Epithelial cell of esophagus (primary cell): ENCODE measurements around the gene LSM7.

ENCODE experiments used
- DNase-seq: peaks from one replicate; pipeline ENCODE4 v3.0.0; 2010; ENCODE audit warnings: low read depth
- H3K4me3 ChIP-seq: 2 replicates; pipeline ENCODE4 v1.5.1; 2011; ENCODE audit warnings: mild to moderate bottlenecking, low read length, control low read depth
- TF ChIP-seq, protein P1 (sequence below): IDR thresholded peaks from 2 replicates; pipeline ENCODE4 v1.5.1; 2011; ENCODE audit warnings: low read depth, mild to moderate bottlenecking, low read length, control low read depth, inconsistent platforms; ENCODE audit not compliant: insufficient read depth; ENCODE audit errors: missing control alignments

The LSM7 gene

DNA sequence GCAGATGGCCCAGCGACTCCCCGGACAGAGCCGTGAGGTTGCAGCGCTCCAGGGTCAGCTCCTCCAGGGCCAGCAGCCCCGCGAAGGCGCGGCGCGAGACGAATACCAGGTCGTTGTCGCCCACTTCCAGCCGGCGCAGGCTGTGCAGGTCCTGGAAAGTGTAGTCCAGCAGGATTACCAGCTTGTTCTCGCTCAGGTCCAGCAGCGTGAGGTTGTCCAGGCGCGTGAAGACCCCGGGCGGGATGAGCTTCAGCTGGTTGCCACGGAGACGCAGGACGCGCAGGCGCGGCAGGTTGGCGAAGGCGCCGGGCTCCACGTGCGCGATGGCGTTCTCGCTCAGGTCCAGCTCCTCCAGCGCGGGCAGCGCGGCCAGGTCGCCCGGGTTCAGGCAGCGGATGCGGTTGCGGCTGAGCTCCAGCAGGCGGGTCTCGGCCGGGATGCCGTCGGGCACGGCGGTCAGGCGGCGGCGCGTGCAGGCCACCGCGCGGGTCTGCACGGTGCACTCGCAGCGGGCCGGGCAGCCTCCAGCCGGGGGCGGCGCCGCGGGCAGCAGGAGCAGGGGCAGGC lies 37.1 kb downstream of the LSM7 start:
- TF ChIP-seq, protein P1, sequence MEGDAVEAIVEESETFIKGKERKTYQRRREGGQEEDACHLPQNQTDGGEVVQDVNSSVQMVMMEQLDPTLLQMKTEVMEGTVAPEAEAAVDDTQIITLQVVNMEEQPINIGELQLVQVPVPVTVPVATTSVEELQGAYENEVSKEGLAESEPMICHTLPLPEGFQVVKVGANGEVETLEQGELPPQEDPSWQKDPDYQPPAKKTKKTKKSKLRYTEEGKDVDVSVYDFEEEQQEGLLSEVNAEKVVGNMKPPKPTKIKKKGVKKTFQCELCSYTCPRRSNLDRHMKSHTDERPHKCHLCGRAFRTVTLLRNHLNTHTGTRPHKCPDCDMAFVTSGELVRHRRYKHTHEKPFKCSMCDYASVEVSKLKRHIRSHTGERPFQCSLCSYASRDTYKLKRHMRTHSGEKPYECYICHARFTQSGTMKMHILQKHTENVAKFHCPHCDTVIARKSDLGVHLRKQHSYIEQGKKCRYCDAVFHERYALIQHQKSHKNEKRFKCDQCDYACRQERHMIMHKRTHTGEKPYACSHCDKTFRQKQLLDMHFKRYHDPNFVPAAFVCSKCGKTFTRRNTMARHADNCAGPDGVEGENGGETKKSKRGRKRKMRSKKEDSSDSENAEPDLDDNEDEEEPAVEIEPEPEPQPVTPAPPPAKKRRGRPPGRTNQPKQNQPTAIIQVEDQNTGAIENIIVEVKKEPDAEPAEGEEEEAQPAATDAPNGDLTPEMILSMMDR = no peak
- no peak overlapping the region for H3K4me3 ChIP-seq
- no peak for DNase-seq

DNA sequence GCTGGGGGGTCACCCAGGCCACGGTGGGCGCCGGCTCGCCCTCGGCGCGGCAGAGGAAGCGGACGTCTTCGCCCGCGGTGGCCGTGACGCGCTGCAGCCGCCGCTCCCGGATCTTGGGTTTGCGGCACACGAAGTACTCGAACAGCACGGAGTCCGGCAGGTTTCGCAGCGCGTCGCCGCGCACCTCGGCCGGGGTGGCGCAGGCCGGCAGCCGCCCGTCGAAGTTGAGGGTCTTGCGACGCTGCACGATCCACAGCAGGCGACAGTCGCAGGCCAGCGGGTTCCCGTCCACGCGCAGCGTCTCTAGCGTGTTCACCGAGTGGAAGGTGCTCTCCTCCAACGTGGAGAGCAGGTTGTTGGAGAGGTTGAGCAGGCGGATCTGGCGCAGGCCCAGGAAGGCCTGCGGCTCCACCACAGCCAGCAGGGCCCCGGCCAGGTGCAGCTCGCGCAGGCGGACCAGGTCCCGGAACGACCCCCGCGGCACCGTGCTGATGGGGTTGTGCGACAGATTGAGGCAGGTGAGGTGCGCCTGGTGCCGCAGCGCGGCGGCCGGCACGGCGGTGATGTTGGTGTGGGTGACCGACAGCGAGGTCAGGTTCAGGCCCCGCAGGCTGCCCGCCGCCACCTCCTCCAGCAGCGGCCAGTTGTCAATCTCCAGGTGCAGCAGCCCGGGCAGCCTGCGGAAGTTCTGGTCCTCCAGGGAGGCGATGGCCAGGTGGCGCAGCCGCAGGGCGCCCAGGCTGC lies 37.8 kb downstream of the LSM7 start:
- H3K4me3 ChIP-seq = no peak overlapping the region
- DNase-seq = peak; percentile 29
- TF ChIP-seq, protein P1 = no peak

DNA sequence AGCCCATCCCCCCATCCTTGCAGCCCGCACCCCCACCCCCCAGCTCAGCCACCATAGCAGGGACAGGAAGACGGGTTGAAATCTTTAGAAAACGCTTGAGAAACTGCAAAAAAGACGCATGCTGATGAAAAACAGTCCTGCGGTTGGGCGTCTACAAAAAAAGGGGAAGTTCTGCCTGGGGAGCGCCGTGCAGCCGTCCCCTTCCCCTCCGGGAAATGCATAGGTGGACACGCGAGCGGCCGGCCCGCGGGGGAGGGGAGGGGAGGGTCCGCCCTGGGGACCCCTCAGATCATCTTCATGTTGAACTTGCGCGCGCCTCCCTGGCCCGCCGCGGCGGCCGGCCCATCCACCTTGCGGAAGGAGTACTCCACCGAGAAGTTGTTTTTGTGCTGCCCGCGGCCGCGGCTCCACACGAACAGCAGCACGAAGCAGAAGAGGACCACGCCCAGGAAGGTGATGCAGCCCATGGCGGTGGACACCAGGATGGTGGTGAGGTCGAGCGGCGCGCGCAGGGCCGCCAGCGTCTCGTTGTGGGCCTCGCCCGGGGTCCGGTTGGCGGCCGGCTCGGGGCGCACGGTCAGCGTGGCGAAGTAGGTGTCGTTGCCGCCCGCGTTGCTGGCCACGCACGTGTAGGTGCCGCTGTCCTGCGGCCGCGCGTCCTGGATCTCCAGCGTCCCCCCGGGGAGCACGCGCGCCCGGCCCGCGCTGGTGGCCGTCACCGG lies 38.5 kb downstream of the LSM7 start:
- peak; percentile 43 for DNase-seq
- TF ChIP-seq, protein P1 = no peak
- H3K4me3 ChIP-seq = no peak overlapping the region

DNA sequence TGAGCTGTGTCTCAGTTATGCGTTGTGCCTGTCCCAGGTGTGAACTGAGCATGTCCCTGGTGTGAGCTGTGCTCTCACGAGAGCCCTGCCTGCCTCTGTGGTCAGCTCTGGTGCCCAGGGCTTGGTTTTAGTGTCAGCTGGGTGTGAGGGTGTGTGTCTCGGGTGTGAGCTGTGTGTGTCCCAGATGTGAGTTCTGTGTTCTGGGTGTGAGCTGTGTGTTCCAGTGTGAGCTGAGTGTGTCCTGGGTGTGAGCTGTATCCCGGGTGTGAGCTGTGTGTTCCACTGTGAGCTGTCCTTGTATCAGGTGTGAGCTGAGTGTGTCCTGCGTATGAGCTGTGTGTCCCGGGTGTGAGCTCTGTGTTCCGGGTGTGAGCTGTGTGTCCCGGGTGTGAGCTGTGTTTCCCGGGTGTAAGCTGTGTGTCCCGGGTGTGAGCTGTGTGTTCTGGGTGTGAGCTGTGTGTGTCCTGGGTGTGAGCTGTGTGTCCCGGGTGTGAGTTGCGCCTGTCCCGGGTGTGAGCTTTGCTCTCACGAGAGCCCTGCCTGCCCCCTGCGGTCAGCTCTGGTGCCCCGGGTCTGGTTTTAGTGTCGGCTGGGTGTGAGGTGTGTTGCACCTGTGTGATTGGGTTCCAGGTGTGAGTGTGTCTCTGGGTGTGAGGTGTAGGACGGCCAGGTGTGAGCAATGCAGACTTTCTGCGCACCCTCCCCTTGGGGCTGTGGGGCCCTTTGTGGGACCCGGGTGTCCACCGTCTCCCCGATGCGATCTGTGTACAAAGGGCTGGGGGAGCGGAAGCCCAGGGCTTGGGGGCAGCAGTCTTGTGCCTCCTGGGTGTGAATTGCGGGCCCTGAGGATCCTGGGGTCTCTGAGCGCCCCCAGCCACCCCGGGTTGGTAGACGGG lies 39.3 kb downstream of the LSM7 start:
- TF ChIP-seq, protein P1 = no peak
- no peak overlapping the region for H3K4me3 ChIP-seq
- DNase-seq = no peak

DNA sequence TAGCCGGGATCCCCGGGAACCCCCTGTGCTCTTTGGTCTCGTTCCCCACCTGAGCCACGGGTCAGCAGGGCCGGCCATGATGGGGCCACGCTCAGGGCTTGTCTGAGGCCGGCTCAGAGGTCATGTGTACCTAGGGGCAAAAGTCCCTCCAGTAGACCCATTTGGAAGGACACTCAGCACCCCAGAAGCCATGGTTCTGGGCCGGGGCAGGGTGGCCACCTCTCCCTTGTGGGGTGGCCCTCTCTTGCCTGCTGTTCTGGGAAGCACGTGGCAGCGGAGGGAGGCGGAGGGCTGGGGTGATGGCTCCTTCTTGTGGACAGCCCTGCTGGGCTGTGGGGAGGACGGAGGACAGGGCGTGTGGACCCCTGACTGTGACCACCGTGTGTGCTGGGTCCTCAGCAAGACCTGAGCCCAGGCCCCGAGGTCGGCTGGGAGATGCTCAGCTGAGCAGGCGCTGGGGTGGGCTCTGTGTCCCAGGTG lies 40.0 kb downstream of the LSM7 start:
- DNase-seq = no peak
- TF ChIP-seq, protein P1 = no peak
- H3K4me3 ChIP-seq = no peak overlapping the region

DNA sequence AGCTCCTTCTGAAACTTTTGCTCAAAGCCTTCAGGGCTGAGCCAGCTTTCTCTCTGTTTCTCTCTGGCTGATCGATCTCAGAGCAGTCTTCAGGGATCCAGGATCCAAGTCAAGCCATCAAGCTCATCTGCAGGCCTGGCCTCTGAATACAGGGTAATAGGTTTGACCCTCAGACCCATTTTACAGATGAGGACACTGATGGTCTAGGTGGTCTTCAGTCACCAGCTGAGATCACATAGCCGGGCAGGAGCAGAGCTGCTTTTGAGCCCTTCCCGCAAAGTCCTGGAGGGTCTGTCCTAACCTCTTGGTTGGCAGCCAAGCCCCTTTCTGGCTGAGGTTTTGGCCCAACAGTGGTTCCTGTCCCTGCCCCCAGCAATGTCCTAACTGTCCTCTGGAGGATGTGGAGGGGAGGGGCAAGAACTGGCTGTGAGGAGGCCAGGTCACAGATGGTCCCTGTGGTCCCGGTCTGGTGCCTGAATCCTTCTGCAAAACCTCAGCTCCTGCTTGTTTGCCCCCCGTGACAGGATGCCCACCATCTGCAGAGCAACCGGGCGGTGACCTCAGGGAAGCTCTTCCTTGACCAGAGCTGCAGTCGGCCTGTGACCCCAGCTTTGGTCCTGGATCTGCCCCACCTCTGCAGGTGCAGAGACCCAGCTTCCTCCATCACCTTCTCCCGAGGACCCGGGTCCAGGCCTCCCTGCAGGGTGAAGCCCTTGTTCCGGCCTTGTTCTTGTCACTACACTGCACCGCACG lies 40.6 kb downstream of the LSM7 start:
- TF ChIP-seq, protein P1 = no peak
- H3K4me3 ChIP-seq = no peak overlapping the region
- no peak for DNase-seq
